Measurements from ENCODE around the gene REG3A.

The REG3A gene

GRCh38 chr2:79159653-79160052 is at the start of gene REG3A:
Gene REG3A (minus strand): TSS chr2:79159753. CDS start chr2:79159405, 348 bp downstream.
- in situ Hi-C loops (cut with HindIII; ENCODE audit: low sequenced_read_pairs), result no loop called here
- no peak for DNase-seq (ENCODE audit: low read depth)
- TF ChIP-seq, protein P1, sequence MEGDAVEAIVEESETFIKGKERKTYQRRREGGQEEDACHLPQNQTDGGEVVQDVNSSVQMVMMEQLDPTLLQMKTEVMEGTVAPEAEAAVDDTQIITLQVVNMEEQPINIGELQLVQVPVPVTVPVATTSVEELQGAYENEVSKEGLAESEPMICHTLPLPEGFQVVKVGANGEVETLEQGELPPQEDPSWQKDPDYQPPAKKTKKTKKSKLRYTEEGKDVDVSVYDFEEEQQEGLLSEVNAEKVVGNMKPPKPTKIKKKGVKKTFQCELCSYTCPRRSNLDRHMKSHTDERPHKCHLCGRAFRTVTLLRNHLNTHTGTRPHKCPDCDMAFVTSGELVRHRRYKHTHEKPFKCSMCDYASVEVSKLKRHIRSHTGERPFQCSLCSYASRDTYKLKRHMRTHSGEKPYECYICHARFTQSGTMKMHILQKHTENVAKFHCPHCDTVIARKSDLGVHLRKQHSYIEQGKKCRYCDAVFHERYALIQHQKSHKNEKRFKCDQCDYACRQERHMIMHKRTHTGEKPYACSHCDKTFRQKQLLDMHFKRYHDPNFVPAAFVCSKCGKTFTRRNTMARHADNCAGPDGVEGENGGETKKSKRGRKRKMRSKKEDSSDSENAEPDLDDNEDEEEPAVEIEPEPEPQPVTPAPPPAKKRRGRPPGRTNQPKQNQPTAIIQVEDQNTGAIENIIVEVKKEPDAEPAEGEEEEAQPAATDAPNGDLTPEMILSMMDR (IDR thresholded peaks at IDR 0.05; ENCODE audit: low read depth, low read length, missing control alignments), result no peak
- no peak within 1 kb of the TSS for H3K4me3 ChIP-seq (ENCODE audit: low read depth, low read length)

DNA sequence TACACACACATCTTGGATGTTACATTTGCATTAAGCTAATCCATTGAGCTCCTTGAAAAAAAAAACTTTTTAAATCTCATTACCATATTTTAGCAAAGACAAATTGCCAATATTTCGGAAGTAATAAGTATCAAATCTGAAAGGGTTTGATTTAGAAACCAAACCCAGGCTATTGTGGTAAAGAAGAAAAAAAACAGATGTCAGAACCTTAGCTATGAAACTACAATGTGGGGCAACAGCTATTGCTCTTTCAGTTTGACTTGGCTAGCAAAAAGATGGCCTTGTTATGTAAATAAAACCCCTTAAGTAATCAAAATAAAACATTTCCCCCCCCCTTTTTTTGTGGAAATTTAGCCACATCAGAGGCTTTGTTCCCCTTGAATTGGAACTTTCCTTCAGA is 41.2 kb upstream of the REG3A start:
- TF ChIP-seq, protein P1 (IDR thresholded peaks at IDR 0.05; ENCODE audit: low read depth, low read length, missing control alignments), result no peak
- in situ Hi-C loops (cut with HindIII; ENCODE audit: low sequenced_read_pairs), result no loop called here
- no peak overlapping the region for H3K4me3 ChIP-seq (ENCODE audit: low read depth, low read length)
- DNase-seq (ENCODE audit: low read depth), result no peak

DNA sequence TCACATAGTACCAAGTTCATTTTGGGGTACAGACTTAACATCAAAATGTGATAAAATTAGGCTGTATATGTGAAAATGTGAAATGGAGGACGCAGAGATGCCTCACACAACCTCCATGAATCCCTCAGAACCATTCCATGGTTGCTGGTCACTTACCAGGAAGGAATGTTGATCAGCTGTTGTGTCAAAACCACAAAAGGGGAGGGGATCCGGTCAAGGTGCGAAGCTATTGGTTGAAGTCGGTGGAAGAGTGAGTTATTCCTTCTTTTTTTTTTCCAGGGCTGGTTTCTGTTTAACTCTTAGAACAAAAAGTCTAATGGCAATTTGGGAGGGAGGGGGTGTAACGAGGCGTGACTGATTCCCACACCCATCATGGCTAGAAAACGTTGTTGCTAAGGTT is 32.3 kb upstream of the REG3A start:
- TF ChIP-seq, protein P1 (IDR thresholded peaks at IDR 0.05; ENCODE audit: low read depth, low read length, missing control alignments), result no peak
- DNase-seq (ENCODE audit: low read depth), result no peak
- H3K4me3 ChIP-seq (ENCODE audit: low read depth, low read length), result no peak overlapping the region
- in situ Hi-C loops (cut with HindIII; ENCODE audit: low sequenced_read_pairs), result no loop called here

DNA sequence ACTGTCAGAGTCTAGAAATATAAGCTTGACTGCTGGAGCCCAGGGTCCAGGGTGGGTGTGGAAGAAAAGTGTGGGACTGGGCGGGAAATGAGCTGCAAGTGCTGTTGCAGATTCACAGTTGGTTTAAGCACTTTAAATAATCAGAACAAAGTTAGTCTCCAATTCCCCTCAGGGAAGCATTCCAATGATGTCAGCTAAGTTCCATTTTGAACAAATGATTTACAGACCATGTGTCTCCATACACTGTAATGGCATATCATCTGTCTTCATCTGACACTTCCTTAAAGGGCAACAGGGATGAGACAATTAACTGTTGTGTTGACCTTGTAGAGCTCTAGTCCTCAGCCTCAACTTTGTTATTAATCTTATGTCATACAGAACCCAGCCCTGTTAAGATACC is 31.5 kb upstream of the REG3A start:
- TF ChIP-seq, protein P1 (IDR thresholded peaks at IDR 0.05; ENCODE audit: low read depth, low read length, missing control alignments), result no peak
- in situ Hi-C loops (cut with HindIII; ENCODE audit: low sequenced_read_pairs), result no loop called here
- H3K4me3 ChIP-seq (ENCODE audit: low read depth, low read length), result no peak overlapping the region
- no peak for DNase-seq (ENCODE audit: low read depth)

GRCh38 chr2:79189465-79189864 is 29.9 kb upstream of the REG3A start:
- in situ Hi-C loops (cut with HindIII; ENCODE audit: low sequenced_read_pairs), result no loop called here
- TF ChIP-seq, protein P1 (IDR thresholded peaks at IDR 0.05; ENCODE audit: low read depth, low read length, missing control alignments), result no peak
- H3K4me3 ChIP-seq (ENCODE audit: low read depth, low read length), result no peak overlapping the region
- no peak for DNase-seq (ENCODE audit: low read depth)

- in situ Hi-C loops (cut with HindIII; ENCODE audit: low sequenced_read_pairs), result no loop called here
- TF ChIP-seq, protein P1 (IDR thresholded peaks at IDR 0.05; ENCODE audit: low read depth, low read length, missing control alignments), result no peak
- H3K4me3 ChIP-seq (ENCODE audit: low read depth, low read length), result no peak overlapping the region
- DNase-seq (ENCODE audit: low read depth), result no peak
Measured at GRCh38 chr2:79181617-79182016, 22.1 kb upstream of the REG3A start.

DNA sequence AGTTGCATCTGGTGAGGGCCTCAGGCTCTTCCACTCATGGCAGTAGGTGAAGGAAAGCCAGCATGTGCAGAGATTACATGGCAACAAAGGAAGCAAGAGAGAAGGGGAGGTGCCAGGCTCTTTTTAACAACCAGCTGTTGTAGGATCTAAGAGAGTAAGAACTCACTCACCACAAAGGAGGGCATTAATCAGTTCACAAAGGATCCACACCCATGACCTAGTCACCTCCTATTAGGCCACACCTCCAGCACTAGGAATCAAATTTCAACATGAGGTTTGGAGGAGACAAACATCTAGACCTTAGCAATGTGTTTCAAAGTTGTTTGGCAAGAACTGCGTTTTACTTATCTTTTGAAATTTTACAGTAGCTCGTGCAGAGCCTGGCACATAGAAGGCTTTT is 20.5 kb upstream of the REG3A start:
- no peak for DNase-seq (ENCODE audit: low read depth)
- no peak overlapping the region for H3K4me3 ChIP-seq (ENCODE audit: low read depth, low read length)
- in situ Hi-C loops (cut with HindIII; ENCODE audit: low sequenced_read_pairs), result no loop called here
- TF ChIP-seq, protein P1 (IDR thresholded peaks at IDR 0.05; ENCODE audit: low read depth, low read length, missing control alignments), result no peak

Data from astrocyte of the cerebellum (primary cell).